K562 (cell line): ENCODE results near the gene MAU2. TPM values are rescaled to one million over a fixed set of nuclear protein-coding genes. Genes with fewer than 3 reads are reported as not detected.

ENCODE experiments used
- ATAC-seq: fragments of 200-7000 bp; cut with Tn5 transposase; 3 replicates; pipeline ENCODE4 v1.9.1; 2020; ENCODE audit warnings: moderate library complexity
- BruUV-seq: library from RNA; stranded (reverse); fragments of 400-500 nt; replicated peaks from 2 replicates; lab custom pipeline; 2021; lab: Mats Ljungman, UMichigan
- CTCF ChIA-PET: fragments of 300-600 bp; formaldehyde crosslinking; extraction: SDS; loops from one replicate; lab custom pipeline; 2021; ENCODE audit warnings: low intra/inter-chr PET ratio; lab: Yijun Ruan, JAX
- POLR2A ChIA-PET: fragments of 300-600, 350-650 bp; sonication (Branson Sonifier 250); formaldehyde crosslinking; extraction: SDS; loops from one replicate; lab custom pipeline; 2021; ENCODE audit warnings: antibody characterized with exemption, inconsistent platforms; lab: Yijun Ruan, JAX
- DNase-seq, 4 experiments: peaks; one replicate each; pipeline versions ENCODE4 v3.0.0 to v3.0.0-alpha.2; 2011 to 2018; ENCODE audit warnings: low spot score in 3 of 4, mixed read lengths in 3 of 4; ENCODE audit errors: extremely low read depth in 1 of 4
- FAIRE-seq: peaks from 2 replicates; lab custom pipeline; 2011; peaks lifted over from hg19 to GRCh38; lab: Jason Lieb, UNC
- H2AFZ ChIP-seq: 2 replicates; pipeline ENCODE4 v1.6.0; 2011; ENCODE audit warnings: low read depth, low read length, control low read depth, inconsistent platforms
- H3K27ac ChIP-seq: fragments of 200-600 bp; 3 replicates; pipeline ENCODE4 v1.8.0; 2011; ENCODE audit warnings: low read depth, mild to moderate bottlenecking, control low read depth, inconsistent platforms, low read length, moderate library complexity, mixed read lengths; ENCODE audit errors: extremely low read depth
- H3K27me3 ChIP-seq, 2 experiments: fragments of 300-600 bp in 1 of 2; 2 replicates in 1 of 2; 3 replicates in 1 of 2; pipeline versions ENCODE4 v1.6.0 to v1.8.0; 2011; ENCODE audit warnings: inconsistent platforms in 2 of 2, low read length in 2 of 2, mild to moderate bottlenecking in 1 of 2, mixed read lengths in 1 of 2, moderate library complexity in 1 of 2; ENCODE audit not compliant: control insufficient read depth in 2 of 2, insufficient read depth in 2 of 2
- H3K36me3 ChIP-seq: fragments of 300-600 bp; 3 replicates; pipeline ENCODE4 v1.8.0; 2011; ENCODE audit warnings: mild to moderate bottlenecking, low read length, inconsistent platforms; ENCODE audit not compliant: control insufficient read depth, insufficient read depth
- H3K4me1 ChIP-seq, 2 experiments: fragments of 200-600 bp in 1 of 2; replicated peaks in 1 of 2; 2 replicates in 1 of 2; 3 replicates in 1 of 2; pipeline versions ENCODE4 v1.5.1 to v1.8.0; 2011; ENCODE audit warnings: inconsistent platforms in 2 of 2, low read length in 2 of 2, mild to moderate bottlenecking in 1 of 2, mixed read lengths in 1 of 2, moderate library complexity in 1 of 2; ENCODE audit not compliant: control insufficient read depth in 2 of 2, insufficient read depth in 2 of 2
- H3K4me2 ChIP-seq: 2 replicates; pipeline ENCODE4 v1.6.1; 2011; ENCODE audit warnings: low read length, control low read depth, inconsistent platforms, mixed read lengths; ENCODE audit not compliant: insufficient read depth
- H3K4me3 ChIP-seq: fragments of 200-600 bp; sonication (generic), shearing (Covaris generic); 2 replicates; pipeline ENCODE4 v1.5.1; 2016; ENCODE audit warnings: control low read depth, inconsistent platforms
- H3K79me2 ChIP-seq: fragments of 200-600 bp; 3 replicates; pipeline ENCODE4 v1.8.0; 2011; ENCODE audit warnings: low read length, inconsistent platforms; ENCODE audit not compliant: control insufficient read depth, insufficient read depth
- H3K9ac ChIP-seq, 2 experiments: 2 replicates each; pipeline versions ENCODE4 v1.6.0 to v1.6.1; 2011; ENCODE audit warnings: low read depth in 2 of 2, low read length in 2 of 2, control low read depth in 1 of 2, inconsistent platforms in 1 of 2, mild to moderate bottlenecking in 1 of 2, mixed read lengths in 1 of 2; ENCODE audit not compliant: insufficient read depth in 1 of 2
- H3K9me1 ChIP-seq: one replicate; pipeline ENCODE4 v1.6.0; 2011; ENCODE audit warnings: inconsistent platforms, mild to moderate bottlenecking, low read length, moderate library complexity; ENCODE audit not compliant: control insufficient read depth, insufficient read depth
- H3K9me3 ChIP-seq: replicated peaks from 2 replicates; pipeline ENCODE4 v1.5.1; 2011; ENCODE audit warnings: low read depth, low read length, inconsistent platforms; ENCODE audit not compliant: control insufficient read depth, insufficient read depth
- H4K20me1 ChIP-seq: replicated peaks from 2 replicates; pipeline ENCODE4 v1.6.1; 2011; ENCODE audit warnings: low read length, inconsistent platforms, mixed read lengths; ENCODE audit not compliant: control insufficient read depth, insufficient read depth
- ATF1 ChIP-seq, 2 experiments: fragments of 450-650 bp in 1 of 2; IDR thresholded peaks; 2 replicates each; pipeline ENCODE4 v1.6.1; 2016; ENCODE audit warnings: missing compliant biosample characterization in 1 of 2, missing genetic modification characterization in 1 of 2
- CBFA2T3 ChIP-seq: fragments of 450-650 bp; IDR thresholded peaks from 2 replicates; pipeline ENCODE4 v1.6.1; 2017
- CTBP1 ChIP-seq: fragments of 450-650 bp; IDR thresholded peaks from 2 replicates; pipeline ENCODE4 v1.6.1; 2016; ENCODE audit warnings: borderline replicate concordance
- FOSL1 ChIP-seq: fragments of 200-800 bp; sonication (Bioruptor generic); conservative IDR thresholded peaks from 2 replicates; pipeline ENCODE4 v1.6.1; 2016; ENCODE audit warnings: missing genetic modification characterization, missing compliant biosample characterization
- FOXJ3 ChIP-seq: sonication (generic); formaldehyde crosslinking; IDR thresholded peaks from 2 replicates; pipeline ENCODE4 v1.4.0; 2020; ENCODE audit warnings: mild to moderate bottlenecking, missing genetic modification reagents
- FUS ChIP-seq: fragments of 200-400 bp; formaldehyde crosslinking; optimal IDR thresholded peaks from 2 replicates; pipeline ENCODE3; 2017; ENCODE audit warnings: low read depth, low read length
- ILF3 ChIP-seq: fragments of 450-650 bp; IDR thresholded peaks from 2 replicates; pipeline ENCODE4 v1.6.1; 2018; ENCODE audit warnings: antibody characterized with exemption, mild to moderate bottlenecking, moderate library complexity, borderline replicate concordance
- NR1H2 ChIP-seq: sonication (generic); formaldehyde crosslinking; IDR thresholded peaks from 2 replicates; pipeline ENCODE4 v1.4.0; 2020; ENCODE audit warnings: mild to moderate bottlenecking, missing genetic modification reagents
- NR4A1 ChIP-seq, 2 experiments: fragments of 250-450 bp in 1 of 2; fragments of 450-650 bp in 1 of 2; sonication (Bioruptor Pico) in 1 of 2; IDR thresholded peaks; 2 replicates each; pipeline versions ENCODE4 v1.4.0 to v1.6.1; 2016 to 2020; ENCODE audit warnings: mild to moderate bottlenecking in 2 of 2, missing compliant biosample characterization in 1 of 2, missing genetic modification characterization in 1 of 2, moderate library complexity in 1 of 2
- POLR2AphosphoS5 ChIP-seq: IDR thresholded peaks from 2 replicates; pipeline ENCODE4 v1.6.1; 2011; ENCODE audit warnings: mild to moderate bottlenecking, low read depth, low read length, moderate library complexity; ENCODE audit not compliant: control insufficient read depth, insufficient read depth
- PRMT5 ChIP-seq: sonication (generic); formaldehyde crosslinking; IDR thresholded peaks from 2 replicates; pipeline ENCODE4 v1.5.0; 2020; ENCODE audit warnings: missing genetic modification reagents
- SIN3A ChIP-seq, 2 experiments: fragments of 150-350 bp in 1 of 2; IDR thresholded peaks; 2 replicates each; pipeline ENCODE4 v1.6.1; 2011 to 2016; ENCODE audit warnings: borderline replicate concordance in 2 of 2, low read depth in 2 of 2, low read length in 2 of 2, mild to moderate bottlenecking in 2 of 2, moderate library complexity in 2 of 2; ENCODE audit not compliant: control insufficient read depth in 1 of 2
- ZNF644 ChIP-seq: fragments of 200-800 bp; sonication (Bioruptor generic); IDR thresholded peaks from 2 replicates; pipeline ENCODE4 v1.6.1; 2016; ENCODE audit warnings: low read depth, missing genetic modification characterization, missing compliant biosample characterization
- WGBS: fragments of 100-300 bp; shearing (Covaris generic); methylation state at CpG from one replicate; pipeline ENCODE4 v1.1.6; 2016; ENCODE audit warnings: low coverage, mixed read lengths; ENCODE audit not compliant: insufficient coverage; ENCODE audit errors: missing lambda C conversion rate; 5-methylcytosine and 5-hydroxymethylcytosine counted together
- in situ Hi-C: fragments of 300-500 bp; cut with MboI; formaldehyde crosslinking; loops from 4 replicates; pipeline ENCODE4 v1.15.0; 2018; ENCODE audit warnings: inconsistent platforms, mixed read lengths
- intact Hi-C: fragments of 100-400 bp; cut with micrococcal nuclease; formaldehyde crosslinking; loops from 2 replicates; pipeline ENCODE4 v1.14.2; 2022
- polyA plus RNA-seq, 8 experiments: library from polyadenylated mRNA; depleted of rRNA in 4 of 8; stranded (reverse) in 5 of 8; unstranded in 3 of 8; fragments of >200 nt; fragmentation: Nextera tagmentation in 2 of 8; fragmentation: Illumina TruSeq in 1 of 8; extraction: Ambion mirVana in 2 of 8; extraction: Trizol in 1 of 8; gene quantifications; 2 replicates each; pipeline versions ENCODE4 v1.2.1 to v1.2.3, GENCODE V29; 2011 to 2014; ENCODE audit warnings: inconsistent platforms in 1 of 8, missing spikeins in 1 of 8
- total RNA-seq, 7 experiments: library from RNA; depleted of rRNA in 6 of 7; stranded (reverse); fragments of >200 nt in 6 of 7; fragmentation: Illumina TruSeq in 2 of 7; extraction: Trizol in 2 of 7; gene quantifications; 2 replicates each; pipeline versions ENCODE4 v1.2.1 to v1.2.3, GENCODE V29; 2011 to 2021; ENCODE audit warnings: low replicate concordance in 1 of 7
- TF ChIP-seq, protein P1 (sequence below): fragments of 250-450 bp; sonication (Bioruptor Pico); IDR thresholded peaks from 2 replicates; pipeline ENCODE4 v1.8.0; 2022; ENCODE audit warnings: moderate library complexity, mild to moderate bottlenecking, inconsistent platforms
- TF ChIP-seq, protein P2 (sequence below), 2 experiments: fragments of 200-800 bp in 1 of 2; sonication (Bioruptor generic) in 1 of 2; sonication (generic) in 1 of 2; formaldehyde crosslinking in 1 of 2; IDR thresholded peaks in 1 of 2; conservative IDR thresholded peaks in 1 of 2; 2 replicates each; pipeline versions ENCODE4 v1.5.0 to v1.6.1; 2016 to 2020; ENCODE audit warnings: missing compliant biosample characterization in 1 of 2, missing genetic modification characterization in 1 of 2, missing genetic modification reagents in 1 of 2
- TF ChIP-seq, protein P3 (sequence below): fragments of 250-450 bp; sonication (Bioruptor Pico); IDR thresholded peaks from 2 replicates; pipeline ENCODE4 v1.8.0; 2022; ENCODE audit warnings: moderate library complexity, mild to moderate bottlenecking, inconsistent platforms

Gene MAU2
- total and polyA plus RNA-seq, 9 of the 15 experiments (the other 6 are each of a cell fraction or from before 2014, with no cell fraction given): 1.2 to 48.1 (median 19.4) TPM

DNA sequence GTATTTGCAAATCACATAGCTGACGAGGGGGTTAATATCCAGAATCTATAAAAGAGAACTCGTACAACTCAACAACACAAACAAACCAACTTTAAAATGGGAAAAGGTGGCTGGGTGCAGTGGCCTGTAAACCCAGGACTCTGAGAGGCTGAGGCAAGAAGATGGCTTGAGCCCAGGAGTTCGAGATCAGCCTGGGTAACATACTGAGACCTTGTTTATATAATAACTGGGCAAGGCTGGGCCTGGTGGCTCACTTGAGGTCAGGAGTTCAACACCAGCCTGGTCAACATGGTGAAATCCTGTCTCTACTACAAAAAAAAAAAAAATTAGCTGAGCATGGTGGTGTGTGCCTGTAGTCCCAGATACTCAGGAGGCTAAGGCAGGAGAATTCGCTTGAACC lies 25.7 kb upstream of the MAU2 start:
- H3K9ac ChIP-seq: no peak overlapping the region
- no peak for TF ChIP-seq ATF1 (CRISPR knock-in tag; IDR thresholded peaks at IDR 0.05)
- TF ChIP-seq ATF1 (tag; IDR thresholded peaks at IDR 0.05): no peak
- TF ChIP-seq, protein P1, sequence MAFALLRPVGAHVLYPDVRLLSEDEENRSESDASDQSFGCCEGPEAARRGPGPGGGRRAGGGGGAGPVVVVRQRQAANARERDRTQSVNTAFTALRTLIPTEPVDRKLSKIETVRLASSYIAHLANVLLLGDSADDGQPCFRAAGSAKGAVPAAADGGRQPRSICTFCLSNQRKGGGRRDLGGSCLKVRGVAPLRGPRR (CRISPR knock-in tag): no peak
- no peak for TF ChIP-seq FUS
- TF ChIP-seq NR1H2 (CRISPR knock-in tag): no peak
- no peak for TF ChIP-seq CBFA2T3
- TF ChIP-seq ILF3: no peak
- TF ChIP-seq FOXJ3 (CRISPR knock-in tag): no peak
- TF ChIP-seq, protein P2, sequence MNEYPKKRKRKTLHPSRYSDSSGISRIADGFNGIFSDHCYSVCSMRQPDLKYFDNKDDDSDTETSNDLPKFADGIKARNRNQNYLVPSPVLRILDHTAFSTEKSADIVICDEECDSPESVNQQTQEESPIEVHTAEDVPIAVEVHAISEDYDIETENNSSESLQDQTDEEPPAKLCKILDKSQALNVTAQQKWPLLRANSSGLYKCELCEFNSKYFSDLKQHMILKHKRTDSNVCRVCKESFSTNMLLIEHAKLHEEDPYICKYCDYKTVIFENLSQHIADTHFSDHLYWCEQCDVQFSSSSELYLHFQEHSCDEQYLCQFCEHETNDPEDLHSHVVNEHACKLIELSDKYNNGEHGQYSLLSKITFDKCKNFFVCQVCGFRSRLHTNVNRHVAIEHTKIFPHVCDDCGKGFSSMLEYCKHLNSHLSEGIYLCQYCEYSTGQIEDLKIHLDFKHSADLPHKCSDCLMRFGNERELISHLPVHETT (CRISPR knock-in tag; conservative IDR thresholded peaks at IDR 0.05 in 1 of 2, IDR thresholded peaks at IDR 0.05 in 1 of 2): no peak
- TF ChIP-seq CTBP1: no peak
- TF ChIP-seq PRMT5: no peak
- TF ChIP-seq FOSL1: no peak
- no peak for TF ChIP-seq SIN3A (IDR thresholded peaks at IDR 0.05; ENCODE audit: borderline replicate concordance in 2 of 2, control insufficient read depth in 1 of 2, low read depth in 2 of 2, low read length in 2 of 2)
- TF ChIP-seq NR4A1 (CRISPR knock-in tag; IDR thresholded peaks at IDR 0.05): no peak
- no peak for TF ChIP-seq NR4A1 (tag; IDR thresholded peaks at IDR 0.05)
- no peak for TF ChIP-seq POLR2AphosphoS5
- TF ChIP-seq, protein P3, sequence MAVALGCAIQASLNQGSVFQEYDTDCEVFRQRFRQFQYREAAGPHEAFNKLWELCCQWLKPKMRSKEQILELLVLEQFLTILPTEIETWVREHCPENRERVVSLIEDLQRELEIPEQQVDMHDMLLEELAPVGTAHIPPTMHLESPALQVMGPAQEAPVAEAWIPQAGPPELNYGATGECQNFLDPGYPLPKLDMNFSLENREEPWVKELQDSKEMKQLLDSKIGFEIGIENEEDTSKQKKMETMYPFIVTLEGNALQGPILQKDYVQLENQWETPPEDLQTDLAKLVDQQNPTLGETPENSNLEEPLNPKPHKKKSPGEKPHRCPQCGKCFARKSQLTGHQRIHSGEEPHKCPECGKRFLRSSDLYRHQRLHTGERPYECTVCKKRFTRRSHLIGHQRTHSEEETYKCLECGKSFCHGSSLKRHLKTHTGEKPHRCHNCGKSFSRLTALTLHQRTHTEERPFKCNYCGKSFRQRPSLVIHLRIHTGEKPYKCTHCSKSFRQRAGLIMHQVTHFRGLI (CRISPR knock-in tag): no peak
- no peak for TF ChIP-seq ZNF644 (tag)
- in situ Hi-C loops (no loop called here), intact Hi-C loops (no loop called here)
- H3K79me2 ChIP-seq: no peaks in the 10 kb centered on the region; the same call in 2 of the 3 replicates
- H3K27ac ChIP-seq: no peak overlapping the region
- ChIA-PET POLR2A (interaction anchor here (1.3 kb wide), 1 partner anchor 9 kb away, joined by 4 read pairs; no protein-coding TSS in a partner anchor), CTCF (no interaction called here)
- no peak for ATAC-seq
- no peak overlapping the region for H3K4me3 ChIP-seq
- H3K27me3 ChIP-seq: no peaks in the 10 kb centered on the region
- no peaks in the 10 kb centered on the region for H3K9me3 ChIP-seq
- WGBS: 95% methylated on average over 4 of the region's 4 CpGs
- BruUV-seq: no TSS peak
- H4K20me1 ChIP-seq: no peaks in the 10 kb centered on the region
- no peak overlapping the region for H3K4me2 ChIP-seq
- H3K36me3 ChIP-seq: peaks cover 58% of the 10 kb centered on the region; the same call in 2 of the 3 replicates
- no peaks in the 10 kb centered on the region for H3K9me1 ChIP-seq
- DNase-seq: no peak
- no peak overlapping the region for H2AFZ ChIP-seq
- H3K4me1 ChIP-seq: peaks cover 0 to 6% of the 10 kb centered on the region in 2 experiments; a peak in 2 of 5 replicates
- no peak for FAIRE-seq
